Stimulated activated CD4-positive, alpha-beta T cell treated with anti-CD3 and anti-CD28 coated beads, TNF-alpha, amount 100 ng/mL, for 1 hour (primary cell): ENCODE results near the gene TBX19.

Experiments used
- DNase-seq, 3 donors: peaks; one replicate each; pipeline ENCODE4 v3.0.0-alpha.2; 2020; ENCODE audit warnings: low read depth in 3 of 3, low spot score in 1 of 3

Gene TBX19

DNA sequence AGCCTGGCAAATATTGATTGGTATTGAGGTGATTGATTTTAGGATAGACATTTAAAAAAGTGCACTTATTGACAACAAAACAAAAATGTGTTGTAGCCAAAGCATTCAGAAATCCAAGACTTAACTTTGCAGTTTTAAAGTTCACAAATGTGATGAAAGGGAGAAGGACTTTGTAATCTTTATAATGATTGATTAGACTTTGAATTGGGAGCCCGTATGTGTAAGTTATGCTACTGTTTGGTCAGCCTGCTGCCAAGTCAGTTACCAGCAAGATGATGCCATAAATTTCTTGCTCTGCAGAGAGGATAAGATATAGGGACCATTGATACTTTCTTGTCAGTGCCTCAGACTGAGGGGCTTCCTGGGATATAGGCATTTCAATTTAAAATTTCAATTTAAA, 39.5 kb downstream of the TBX19 start:
- no peak for DNase-seq

GRCh38 chr1:168320800-168321450, 40.2 kb downstream of the TBX19 start:
- DNase-seq, result no peak

DNA sequence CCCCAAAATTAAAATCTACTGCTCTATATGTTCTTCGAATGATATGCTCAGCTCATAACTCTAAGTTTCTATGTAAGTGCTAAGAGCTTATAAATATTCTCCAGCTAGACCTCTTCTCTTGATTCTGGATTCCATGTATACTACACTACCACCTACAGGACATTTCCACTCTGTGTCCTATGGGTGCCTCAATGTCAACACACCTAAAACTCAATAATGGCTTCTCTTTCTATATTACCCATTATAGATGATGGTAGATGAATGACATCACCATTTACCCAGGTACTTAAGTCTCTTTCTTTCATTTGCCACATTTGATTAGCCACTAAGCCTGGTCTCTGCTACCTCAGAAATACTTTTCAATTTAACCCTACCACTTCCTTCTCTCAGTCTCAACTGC, 41.3 kb downstream of the TBX19 start:
- DNase-seq, result no peak

- no peak for DNase-seq
Observed at GRCh38 chr1:168324745-168325425, 44.2 kb downstream of the TBX19 start.

- no peak for DNase-seq
Observed at GRCh38 chr1:168328731-168329364, 48.2 kb downstream of the TBX19 start.

- DNase-seq, result no peak
Observed at GRCh38 chr1:168330285-168330684, 49.6 kb downstream of the TBX19 start.

DNA sequence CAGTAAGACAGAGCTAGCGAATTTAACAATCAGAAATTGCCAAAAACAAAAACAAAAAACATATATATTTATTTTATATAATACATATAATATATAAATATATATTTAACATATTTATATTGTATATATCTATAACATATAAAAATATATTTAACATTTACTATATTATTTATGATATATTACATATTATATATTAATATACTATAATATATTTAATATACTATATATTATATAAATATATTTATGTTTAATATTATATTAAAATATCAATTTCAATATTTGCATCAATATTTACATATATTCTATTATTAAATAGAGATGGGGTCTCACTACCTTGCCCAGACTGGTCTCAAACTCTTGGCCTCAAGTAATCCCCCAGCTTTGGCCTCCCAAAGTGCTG, 50.9 kb downstream of the TBX19 start:
- no peak for DNase-seq

DNA sequence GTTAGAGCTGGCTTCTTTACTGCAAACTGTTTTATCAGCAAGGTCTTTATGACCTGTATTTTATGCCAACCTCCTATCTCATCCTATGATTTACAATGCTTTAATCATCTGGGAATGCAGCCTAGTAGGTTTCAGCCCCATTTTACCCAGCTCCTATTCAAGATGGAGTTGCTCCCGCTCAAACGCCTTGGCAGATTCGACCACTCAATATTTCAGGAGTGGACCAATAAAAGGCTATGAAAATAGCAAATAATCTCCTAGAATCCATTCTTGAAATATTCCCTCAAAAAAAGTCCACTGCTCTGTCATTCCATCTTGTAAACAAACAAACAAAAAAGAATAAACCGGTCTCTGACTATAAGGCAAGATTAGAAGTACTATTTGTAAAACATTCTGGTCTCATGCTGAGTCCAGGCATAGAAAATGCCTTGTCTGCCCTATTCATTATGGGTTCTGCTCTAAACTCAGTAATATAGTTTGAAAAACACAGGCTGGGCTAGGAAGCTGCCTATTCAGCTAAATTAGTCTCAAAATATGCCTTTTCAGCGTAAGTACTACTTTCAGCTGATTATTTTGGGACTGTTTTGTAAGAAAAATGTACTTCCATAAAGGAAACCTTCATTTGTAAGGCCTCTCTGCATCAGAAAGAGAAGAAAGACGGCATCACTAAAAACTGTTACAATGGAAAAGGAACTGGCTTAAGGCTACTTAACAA, 53.0 kb downstream of the TBX19 start:
- no peak for DNase-seq

DNA sequence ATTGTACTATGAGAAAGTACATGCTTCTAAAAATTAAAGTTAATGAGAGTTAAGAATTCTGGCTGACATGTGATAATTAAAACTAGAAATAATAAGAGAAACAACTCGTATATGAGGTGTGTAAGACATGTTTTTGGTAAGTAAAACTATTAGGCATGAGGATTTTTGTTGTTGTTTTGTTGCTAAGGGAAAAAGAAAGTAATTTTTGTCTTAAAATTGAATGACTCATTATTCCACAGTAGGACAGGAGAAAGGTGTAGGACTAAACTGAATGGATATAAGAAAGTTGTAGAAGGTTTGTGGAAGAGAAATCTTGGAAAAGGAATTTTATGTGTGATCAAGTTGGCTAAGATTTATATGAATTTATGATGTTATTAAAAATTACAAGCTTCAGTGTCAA, 54.8 kb downstream of the TBX19 start:
- DNase-seq, result no peak

- no peak for DNase-seq
Observed at GRCh38 chr1:168338589-168339503, 58.2 kb downstream of the TBX19 start.

GRCh38 chr1:168340781-168341482, 60.3 kb downstream of the TBX19 start:
- no peak for DNase-seq

GRCh38 chr1:168341483-168341975, 60.9 kb downstream of the TBX19 start:
- DNase-seq, result no peak

DNA sequence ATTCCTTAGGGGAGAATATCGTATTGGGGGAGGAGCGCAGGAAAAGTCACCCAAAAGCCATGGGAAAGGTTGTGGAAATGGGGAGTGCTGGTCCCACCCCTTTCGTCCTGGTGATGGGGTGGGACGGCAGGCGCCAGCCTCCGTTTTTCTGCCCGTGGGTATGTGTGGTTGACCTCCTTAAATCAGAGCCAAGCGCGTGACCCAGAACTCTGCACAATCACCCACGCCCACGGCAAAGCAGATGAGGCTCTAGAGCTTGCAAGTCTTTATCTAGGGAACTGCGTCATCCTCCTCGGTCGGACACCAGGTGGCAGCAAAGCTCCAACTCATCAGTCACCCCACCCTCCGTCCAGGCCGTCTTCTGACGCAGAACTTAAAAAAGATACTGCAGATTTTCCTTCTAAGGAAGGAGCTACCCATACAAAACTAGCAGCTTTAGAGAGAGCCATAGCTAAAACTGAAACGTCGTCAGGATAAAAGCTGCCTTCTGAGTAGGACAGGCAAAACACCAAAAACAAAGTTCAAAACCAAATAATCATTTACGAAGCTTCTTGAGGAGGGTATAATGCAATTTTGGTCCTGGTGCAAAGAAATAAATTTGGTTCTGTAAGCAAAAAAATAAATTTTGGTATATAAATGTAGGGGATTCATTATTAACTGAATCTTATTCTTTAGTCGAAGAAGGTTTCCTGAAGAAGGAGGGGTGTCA, 62.0 kb downstream of the TBX19 start:
- DNase-seq, result peak; percentile 74 to 82 (median 77)

GRCh38 chr1:168343566-168343965, 62.9 kb downstream of the TBX19 start:
- DNase-seq, result no peak

DNA sequence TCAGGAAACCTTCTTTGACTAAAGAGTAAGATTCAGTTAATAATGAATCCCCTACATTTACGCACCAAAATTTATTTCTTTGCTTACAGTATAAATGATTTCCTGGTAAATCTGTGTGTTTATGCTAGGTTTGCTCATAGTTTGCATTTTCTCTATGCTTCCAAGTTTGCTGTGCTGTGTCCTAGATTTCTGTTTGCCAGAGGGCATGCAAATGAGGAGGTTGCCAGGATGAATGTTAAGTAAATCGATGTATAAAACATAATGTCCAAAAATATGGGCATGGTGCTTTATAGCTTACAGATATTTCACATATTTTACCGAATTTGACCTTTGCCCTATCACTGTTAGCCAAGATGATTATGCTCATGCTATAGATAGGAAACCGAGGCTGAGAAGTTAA, 63.8 kb downstream of the TBX19 start:
- DNase-seq, result no peak

- DNase-seq, result no peak
Observed at GRCh38 chr1:168345939-168346338, 65.3 kb downstream of the TBX19 start.

- no peak for DNase-seq
Observed at GRCh38 chr1:168347630-168348029, 67.0 kb downstream of the TBX19 start.

GRCh38 chr1:168348146-168348709, 67.6 kb downstream of the TBX19 start:
- no peak for DNase-seq
